GM23338 (cell line): ENCODE results near the gene UVRAG. TPM values are rescaled to one million over a fixed set of nuclear protein-coding genes. Genes with fewer than 3 reads are reported as not detected.

ENCODE experiments used
- ATAC-seq: fragments of 200-7000 bp; cut with Tn5 transposase; 3 replicates; pipeline ENCODE4 v1.9.1; 2020
- DNase-seq: peaks from one replicate; pipeline ENCODE4 v3.0.0-alpha.2; 2015; ENCODE audit warnings: low spot score
- H2AFZ ChIP-seq: fragments of 200-600 bp; sonication (generic); 2 replicates; pipeline ENCODE4 v1.8.0; 2016; ENCODE audit warnings: antibody characterized with exemption, mild to moderate bottlenecking, moderate library complexity
- H3F3A ChIP-seq: fragments of 200-600 bp; sonication (generic); replicated peaks from 2 replicates; pipeline ENCODE4 v1.8.0; 2017; ENCODE audit warnings: antibody characterized with exemption, mixed run types, low read depth
- H3K27ac ChIP-seq: fragments of 200-600 bp; sonication (generic); 2 replicates; pipeline ENCODE4 v1.6.1; 2016; ENCODE audit warnings: low read depth
- H3K27me3 ChIP-seq: fragments of 200-600 bp; sonication (generic); 2 replicates; pipeline ENCODE4 v1.8.0; 2016; ENCODE audit warnings: mild to moderate bottlenecking, mixed run types, moderate library complexity; ENCODE audit not compliant: insufficient read depth
- H3K36me3 ChIP-seq: fragments of 200-600 bp; sonication (generic); 2 replicates; pipeline ENCODE4 v1.8.0; 2016; ENCODE audit warnings: mild to moderate bottlenecking; ENCODE audit not compliant: insufficient read depth
- H3K4me1 ChIP-seq: fragments of 200-600 bp; sonication (generic); 2 replicates; pipeline ENCODE4 v1.8.0; 2016; ENCODE audit warnings: mild to moderate bottlenecking, moderate library complexity; ENCODE audit not compliant: insufficient read depth
- H3K4me2 ChIP-seq: fragments of 200-600 bp; sonication (generic); 2 replicates; pipeline ENCODE4 v1.7.1; 2017; ENCODE audit warnings: mixed run types
- H3K4me3 ChIP-seq: fragments of 200-600 bp; sonication (generic); 2 replicates; pipeline ENCODE4 v1.6.1; 2016; ENCODE audit warnings: mixed run types
- H3K79me2 ChIP-seq: fragments of 200-600 bp; sonication (generic); replicated peaks from 2 replicates; pipeline ENCODE4 v1.8.0; 2017; ENCODE audit warnings: mild to moderate bottlenecking; ENCODE audit not compliant: insufficient read depth
- H3K9me2 ChIP-seq: fragments of 200-600 bp; sonication (generic); 2 replicates; pipeline ENCODE4 v1.8.0; 2017; ENCODE audit not compliant: insufficient read depth
- H4K20me1 ChIP-seq: fragments of 200-600 bp; sonication (generic); replicated peaks from 2 replicates; pipeline ENCODE4 v1.8.0; 2017; ENCODE audit warnings: mild to moderate bottlenecking; ENCODE audit not compliant: insufficient read depth
- H3K27ac Mint-ChIP-seq: 2 replicates; pipeline ENCODE4 v1.8.0; 2020; ENCODE audit warnings: inconsistent platforms, mild to moderate bottlenecking, moderate library complexity, mixed read lengths
- H3K27me3 Mint-ChIP-seq: 3 replicates; pipeline ENCODE4 v1.8.0; 2022; ENCODE audit warnings: low read depth, mild to moderate bottlenecking, moderate library complexity, mixed read lengths, inconsistent platforms; ENCODE audit not compliant: insufficient read depth, poor library complexity
- H3K36me3 Mint-ChIP-seq: 3 replicates; pipeline ENCODE4 v1.8.0; 2021; ENCODE audit warnings: low read depth, mild to moderate bottlenecking, inconsistent platforms, moderate library complexity, mixed read lengths
- H3K4me1 Mint-ChIP-seq: 3 replicates; pipeline ENCODE4 v1.8.0; 2020; ENCODE audit warnings: mild to moderate bottlenecking, inconsistent platforms, mixed read lengths
- H3K4me3 Mint-ChIP-seq: 3 replicates; pipeline ENCODE4 v1.8.0; 2021; ENCODE audit warnings: moderate library complexity, mild to moderate bottlenecking, inconsistent platforms, mixed read lengths
- H3K9me3 Mint-ChIP-seq: 3 replicates; pipeline ENCODE4 v1.8.0; 2020; ENCODE audit warnings: moderate library complexity, mild to moderate bottlenecking, inconsistent platforms, mixed read lengths
- EZH2 ChIP-seq: fragments of 200-600 bp; sonication (generic); IDR thresholded peaks from one replicate; pipeline ENCODE4 v1.8.0; 2017; ENCODE audit warnings: antibody characterized with exemption, mild to moderate bottlenecking, low read depth; ENCODE audit not compliant: unreplicated experiment
- EZH2phosphoT487 ChIP-seq: fragments of 200-600 bp; sonication (generic); IDR thresholded peaks from one replicate; pipeline ENCODE4 v1.8.1; 2018; ENCODE audit warnings: antibody characterized with exemption; ENCODE audit not compliant: unreplicated experiment
- JUNB ChIP-seq: IDR thresholded peaks from one replicate; pipeline ENCODE4 v1.6.1; 2016; ENCODE audit warnings: antibody characterized with exemption; ENCODE audit not compliant: unreplicated experiment
- NANOG ChIP-seq: IDR thresholded peaks from 2 replicates; pipeline ENCODE4 v1.6.1; 2016; ENCODE audit warnings: antibody characterized with exemption, borderline replicate concordance
- POLR2AphosphoS5 ChIP-seq: IDR thresholded peaks from 2 replicates; pipeline ENCODE4 v1.6.1; 2016; ENCODE audit warnings: antibody characterized with exemption, low read depth
- REST ChIP-seq: IDR thresholded peaks from one replicate; pipeline ENCODE4 v1.6.1; 2018; ENCODE audit warnings: antibody characterized with exemption; ENCODE audit not compliant: unreplicated experiment
- STAT1 ChIP-seq: IDR thresholded peaks from one replicate; pipeline ENCODE4 v1.6.1; 2016; ENCODE audit warnings: antibody characterized with exemption; ENCODE audit not compliant: unreplicated experiment
- ZNF114 ChIP-seq: fragments of 250-450 bp; sonication (Bioruptor Pico); IDR thresholded peaks from 2 replicates; pipeline ENCODE4 v1.5.0; 2020; ENCODE audit warnings: mild to moderate bottlenecking, moderate library complexity
- ZNF331 ChIP-seq: fragments of 250-450 bp; sonication (Bioruptor Pico); IDR thresholded peaks from 2 replicates; pipeline ENCODE4 v1.5.0; 2020; ENCODE audit warnings: low read depth, mild to moderate bottlenecking, moderate library complexity
- polyA plus RNA-seq: library from polyadenylated mRNA; unstranded; fragments of >200 nt; fragmentation: Nextera tagmentation; extraction: Ambion mirVana; gene quantifications from 2 replicates; pipeline ENCODE4 v1.2.1, GENCODE V29; 2016
- total RNA-seq: library from RNA; depleted of rRNA; stranded (reverse); fragments of >200 nt; shearing (Covaris generic); gene quantifications from 2 replicates; pipeline ENCODE4 v1.2.3, GENCODE V29; 2014
- TF ChIP-seq, protein P1 (sequence below), 2 experiments: fragments of 200-600 bp in 1 of 2; sonication (generic) in 1 of 2; conservative IDR thresholded peaks; 2 replicates each; pipeline versions ENCODE4 v1.5.1 to v1.6.1; 2016 to 2017; ENCODE audit warnings: antibody characterized with exemption in 2 of 2, low read depth in 2 of 2, mild to moderate bottlenecking in 2 of 2, moderate library complexity in 1 of 2
- TF ChIP-seq, protein P2 (sequence below): IDR thresholded peaks from 2 replicates; pipeline ENCODE4 v1.6.1; 2016; ENCODE audit warnings: antibody characterized with exemption
- TF ChIP-seq, protein P3 (sequence below): fragments of 250-450 bp; sonication (Bioruptor Pico); IDR thresholded peaks from 2 replicates; pipeline ENCODE4 v1.5.0; 2020; ENCODE audit warnings: mild to moderate bottlenecking, moderate library complexity

UVRAG gene
- total and polyA plus RNA-seq, 2 experiments from 2014 or later: 15.3 to 17.4 TPM

GRCh38 chr11:76149713-76150112 is 334.7 kb downstream of the UVRAG start:
- Mint-ChIP-seq H3K4me1 (peaks cover 14% of the 10 kb centered on the region), H3K27me3 (peaks cover 25% of the 10 kb centered on the region), H3K27ac (no peak overlapping the region), H3K36me3 (no peaks in the 10 kb centered on the region; the same call in 2 of the 3 replicates), H3K9me3 (no peaks in the 10 kb centered on the region), H3K4me3 (no peak overlapping the region)
- peaks cover 13% of the 10 kb centered on the region; the same call in 1 of the 2 replicates for H3K27me3 ChIP-seq
- H4K20me1 ChIP-seq: no peaks in the 10 kb centered on the region
- no peak overlapping the region for H3K27ac ChIP-seq
- no peaks in the 10 kb centered on the region for H3F3A ChIP-seq
- ATAC-seq: no peak
- H3K9me2 ChIP-seq: no peaks in the 10 kb centered on the region
- no peak overlapping the region for H2AFZ ChIP-seq
- no peak for DNase-seq
- H3K79me2 ChIP-seq: no peaks in the 10 kb centered on the region
- no peak overlapping the region for H3K4me2 ChIP-seq
- no peaks in the 10 kb centered on the region for H3K36me3 ChIP-seq
- H3K4me1 ChIP-seq: peaks cover 10% of the 10 kb centered on the region
- TF ChIP-seq STAT1 (no peak), POLR2AphosphoS5 (no peak), NANOG (no peak), REST (no peak), ZNF114 (CRISPR knock-in tag) (no peak), EZH2 (no peak), ZNF331 (CRISPR knock-in tag) (no peak), EZH2phosphoT487 (no peak), JUNB (no peak)
- TF ChIP-seq, protein P1, sequence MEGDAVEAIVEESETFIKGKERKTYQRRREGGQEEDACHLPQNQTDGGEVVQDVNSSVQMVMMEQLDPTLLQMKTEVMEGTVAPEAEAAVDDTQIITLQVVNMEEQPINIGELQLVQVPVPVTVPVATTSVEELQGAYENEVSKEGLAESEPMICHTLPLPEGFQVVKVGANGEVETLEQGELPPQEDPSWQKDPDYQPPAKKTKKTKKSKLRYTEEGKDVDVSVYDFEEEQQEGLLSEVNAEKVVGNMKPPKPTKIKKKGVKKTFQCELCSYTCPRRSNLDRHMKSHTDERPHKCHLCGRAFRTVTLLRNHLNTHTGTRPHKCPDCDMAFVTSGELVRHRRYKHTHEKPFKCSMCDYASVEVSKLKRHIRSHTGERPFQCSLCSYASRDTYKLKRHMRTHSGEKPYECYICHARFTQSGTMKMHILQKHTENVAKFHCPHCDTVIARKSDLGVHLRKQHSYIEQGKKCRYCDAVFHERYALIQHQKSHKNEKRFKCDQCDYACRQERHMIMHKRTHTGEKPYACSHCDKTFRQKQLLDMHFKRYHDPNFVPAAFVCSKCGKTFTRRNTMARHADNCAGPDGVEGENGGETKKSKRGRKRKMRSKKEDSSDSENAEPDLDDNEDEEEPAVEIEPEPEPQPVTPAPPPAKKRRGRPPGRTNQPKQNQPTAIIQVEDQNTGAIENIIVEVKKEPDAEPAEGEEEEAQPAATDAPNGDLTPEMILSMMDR (conservative IDR thresholded peaks at IDR 0.05; ENCODE audit: low read depth in 2 of 2): no peak
- TF ChIP-seq, protein P2, sequence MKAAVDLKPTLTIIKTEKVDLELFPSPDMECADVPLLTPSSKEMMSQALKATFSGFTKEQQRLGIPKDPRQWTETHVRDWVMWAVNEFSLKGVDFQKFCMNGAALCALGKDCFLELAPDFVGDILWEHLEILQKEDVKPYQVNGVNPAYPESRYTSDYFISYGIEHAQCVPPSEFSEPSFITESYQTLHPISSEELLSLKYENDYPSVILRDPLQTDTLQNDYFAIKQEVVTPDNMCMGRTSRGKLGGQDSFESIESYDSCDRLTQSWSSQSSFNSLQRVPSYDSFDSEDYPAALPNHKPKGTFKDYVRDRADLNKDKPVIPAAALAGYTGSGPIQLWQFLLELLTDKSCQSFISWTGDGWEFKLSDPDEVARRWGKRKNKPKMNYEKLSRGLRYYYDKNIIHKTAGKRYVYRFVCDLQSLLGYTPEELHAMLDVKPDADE: no peak
- TF ChIP-seq, protein P3, sequence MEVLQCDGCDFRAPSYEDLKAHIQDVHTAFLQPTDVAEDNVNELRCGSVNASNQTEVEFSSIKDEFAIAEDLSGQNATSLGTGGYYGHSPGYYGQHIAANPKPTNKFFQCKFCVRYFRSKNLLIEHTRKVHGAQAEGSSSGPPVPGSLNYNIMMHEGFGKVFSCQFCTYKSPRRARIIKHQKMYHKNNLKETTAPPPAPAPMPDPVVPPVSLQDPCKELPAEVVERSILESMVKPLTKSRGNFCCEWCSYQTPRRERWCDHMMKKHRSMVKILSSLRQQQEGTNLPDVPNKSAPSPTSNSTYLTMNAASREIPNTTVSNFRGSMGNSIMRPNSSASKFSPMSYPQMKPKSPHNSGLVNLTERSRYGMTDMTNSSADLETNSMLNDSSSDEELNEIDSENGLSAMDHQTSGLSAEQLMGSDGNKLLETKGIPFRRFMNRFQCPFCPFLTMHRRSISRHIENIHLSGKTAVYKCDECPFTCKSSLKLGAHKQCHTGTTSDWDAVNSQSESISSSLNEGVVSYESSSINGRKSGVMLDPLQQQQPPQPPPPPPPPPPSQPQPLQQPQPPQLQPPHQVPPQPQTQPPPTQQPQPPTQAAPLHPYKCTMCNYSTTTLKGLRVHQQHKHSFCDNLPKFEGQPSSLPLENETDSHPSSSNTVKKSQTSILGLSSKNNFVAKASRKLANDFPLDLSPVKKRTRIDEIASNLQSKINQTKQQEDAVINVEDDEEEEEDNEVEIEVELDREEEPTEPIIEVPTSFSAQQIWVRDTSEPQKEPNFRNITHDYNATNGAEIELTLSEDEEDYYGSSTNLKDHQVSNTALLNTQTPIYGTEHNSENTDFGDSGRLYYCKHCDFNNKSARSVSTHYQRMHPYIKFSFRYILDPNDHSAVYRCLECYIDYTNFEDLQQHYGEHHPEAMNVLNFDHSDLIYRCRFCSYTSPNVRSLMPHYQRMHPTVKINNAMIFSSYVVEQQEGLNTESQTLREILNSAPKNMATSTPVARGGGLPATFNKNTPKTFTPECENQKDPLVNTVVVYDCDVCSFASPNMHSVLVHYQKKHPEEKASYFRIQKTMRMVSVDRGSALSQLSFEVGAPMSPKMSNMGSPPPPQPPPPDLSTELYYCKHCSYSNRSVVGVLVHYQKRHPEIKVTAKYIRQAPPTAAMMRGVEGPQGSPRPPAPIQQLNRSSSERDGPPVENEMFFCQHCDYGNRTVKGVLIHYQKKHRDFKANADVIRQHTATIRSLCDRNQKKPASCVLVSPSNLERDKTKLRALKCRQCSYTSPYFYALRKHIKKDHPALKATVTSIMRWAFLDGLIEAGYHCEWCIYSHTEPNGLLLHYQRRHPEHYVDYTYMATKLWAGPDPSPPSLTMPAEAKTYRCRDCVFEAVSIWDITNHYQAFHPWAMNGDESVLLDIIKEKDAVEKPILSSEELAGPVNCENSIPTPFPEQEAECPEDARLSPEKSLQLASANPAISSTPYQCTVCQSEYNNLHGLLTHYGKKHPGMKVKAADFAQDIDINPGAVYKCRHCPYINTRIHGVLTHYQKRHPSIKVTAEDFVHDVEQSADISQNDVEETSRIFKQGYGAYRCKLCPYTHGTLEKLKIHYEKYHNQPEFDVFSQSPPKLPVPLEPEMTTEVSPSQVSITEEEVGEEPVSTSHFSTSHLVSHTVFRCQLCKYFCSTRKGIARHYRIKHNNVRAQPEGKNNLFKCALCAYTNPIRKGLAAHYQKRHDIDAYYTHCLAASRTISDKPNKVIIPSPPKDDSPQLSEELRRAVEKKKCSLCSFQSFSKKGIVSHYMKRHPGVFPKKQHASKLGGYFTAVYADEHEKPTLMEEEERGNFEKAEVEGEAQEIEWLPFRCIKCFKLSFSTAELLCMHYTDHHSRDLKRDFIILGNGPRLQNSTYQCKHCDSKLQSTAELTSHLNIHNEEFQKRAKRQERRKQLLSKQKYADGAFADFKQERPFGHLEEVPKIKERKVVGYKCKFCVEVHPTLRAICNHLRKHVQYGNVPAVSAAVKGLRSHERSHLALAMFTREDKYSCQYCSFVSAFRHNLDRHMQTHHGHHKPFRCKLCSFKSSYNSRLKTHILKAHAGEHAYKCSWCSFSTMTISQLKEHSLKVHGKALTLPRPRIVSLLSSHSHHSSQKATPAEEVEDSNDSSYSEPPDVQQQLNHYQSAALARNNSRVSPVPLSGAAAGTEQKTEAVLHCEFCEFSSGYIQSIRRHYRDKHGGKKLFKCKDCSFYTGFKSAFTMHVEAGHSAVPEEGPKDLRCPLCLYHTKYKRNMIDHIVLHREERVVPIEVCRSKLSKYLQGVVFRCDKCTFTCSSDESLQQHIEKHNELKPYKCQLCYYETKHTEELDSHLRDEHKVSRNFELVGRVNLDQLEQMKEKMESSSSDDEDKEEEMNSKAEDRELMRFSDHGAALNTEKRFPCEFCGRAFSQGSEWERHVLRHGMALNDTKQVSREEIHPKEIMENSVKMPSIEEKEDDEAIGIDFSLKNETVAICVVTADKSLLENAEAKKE (CRISPR knock-in tag): no peak
- H3K4me3 ChIP-seq: no peak overlapping the region
